ENCODE results near the gene ATXN1. TPM values are rescaled to one million over a fixed set of nuclear protein-coding genes. Genes with fewer than 3 reads are reported as not detected.

ATXN1 gene
- total RNA-seq, 1 donor from 2014 or later, result 64.5 TPM

DNA sequence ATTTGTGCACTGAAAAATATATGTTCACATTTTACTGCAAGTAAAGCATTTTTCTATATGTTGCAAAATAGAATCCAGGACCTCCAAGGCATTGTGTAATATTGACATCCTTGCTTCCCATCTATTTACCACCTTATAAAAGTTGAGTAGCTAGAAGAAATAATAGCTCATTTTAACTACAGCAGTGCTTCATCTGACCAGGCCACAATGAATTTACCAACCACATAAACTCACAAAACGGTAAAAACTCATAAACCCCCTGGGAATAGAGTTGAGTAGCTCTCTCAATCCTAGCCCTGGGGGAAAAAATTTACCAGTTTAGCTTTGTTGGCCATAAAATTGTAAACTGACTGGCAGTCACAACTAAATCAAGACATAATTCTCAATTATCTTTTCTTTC, 3.9 kb downstream of the ATXN1 start:
- H3K4me1 Mint-ChIP-seq (ENCODE audit: low read depth), result peaks cover 58% of the 10 kb centered on the region
- no peak overlapping the region for H3K4me3 Mint-ChIP-seq (ENCODE audit: unreplicated experiment)
- no peaks in the 10 kb centered on the region for H3K27me3 Mint-ChIP-seq (ENCODE audit: low read depth)
- H3K36me3 Mint-ChIP-seq (ENCODE audit: low read depth), result no peaks in the 10 kb centered on the region
- no peak for DNase-seq (ENCODE audit: low spot score)
- no peaks in the 10 kb centered on the region for H3K9me3 Mint-ChIP-seq (ENCODE audit: low read depth)
- TF ChIP-seq, protein P1, sequence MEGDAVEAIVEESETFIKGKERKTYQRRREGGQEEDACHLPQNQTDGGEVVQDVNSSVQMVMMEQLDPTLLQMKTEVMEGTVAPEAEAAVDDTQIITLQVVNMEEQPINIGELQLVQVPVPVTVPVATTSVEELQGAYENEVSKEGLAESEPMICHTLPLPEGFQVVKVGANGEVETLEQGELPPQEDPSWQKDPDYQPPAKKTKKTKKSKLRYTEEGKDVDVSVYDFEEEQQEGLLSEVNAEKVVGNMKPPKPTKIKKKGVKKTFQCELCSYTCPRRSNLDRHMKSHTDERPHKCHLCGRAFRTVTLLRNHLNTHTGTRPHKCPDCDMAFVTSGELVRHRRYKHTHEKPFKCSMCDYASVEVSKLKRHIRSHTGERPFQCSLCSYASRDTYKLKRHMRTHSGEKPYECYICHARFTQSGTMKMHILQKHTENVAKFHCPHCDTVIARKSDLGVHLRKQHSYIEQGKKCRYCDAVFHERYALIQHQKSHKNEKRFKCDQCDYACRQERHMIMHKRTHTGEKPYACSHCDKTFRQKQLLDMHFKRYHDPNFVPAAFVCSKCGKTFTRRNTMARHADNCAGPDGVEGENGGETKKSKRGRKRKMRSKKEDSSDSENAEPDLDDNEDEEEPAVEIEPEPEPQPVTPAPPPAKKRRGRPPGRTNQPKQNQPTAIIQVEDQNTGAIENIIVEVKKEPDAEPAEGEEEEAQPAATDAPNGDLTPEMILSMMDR (IDR thresholded peaks at IDR 0.05), result no peak
- peak overlapping the region; percentile 24 for H3K27ac Mint-ChIP-seq (ENCODE audit: unreplicated experiment)

DNA sequence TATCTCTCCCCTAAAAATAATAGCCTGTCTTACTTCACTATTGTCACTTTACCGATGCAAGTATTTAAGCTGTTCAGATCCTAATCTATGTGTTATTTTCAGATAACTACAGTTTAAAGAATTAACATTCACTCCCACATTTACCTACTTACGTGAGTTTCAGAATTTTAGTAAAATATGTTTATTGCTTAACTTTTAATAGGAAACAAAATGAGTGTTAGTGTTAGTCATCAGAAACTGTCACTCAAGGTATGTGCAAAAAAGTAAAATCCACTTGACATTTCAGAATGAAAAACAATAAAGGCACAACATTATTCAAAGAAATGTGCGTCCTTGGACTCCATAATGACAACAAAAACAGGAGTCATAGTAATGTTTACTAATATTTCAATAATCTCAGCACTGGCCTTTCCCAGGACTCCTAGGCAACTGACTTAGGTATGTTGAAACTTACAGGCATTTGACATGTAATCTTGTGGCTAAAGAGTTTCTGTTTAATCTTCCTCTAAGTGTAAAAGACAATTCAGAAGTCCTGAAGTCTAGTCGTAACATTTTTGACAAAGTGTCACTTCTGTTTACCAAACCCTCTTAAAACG, 4.5 kb downstream of the ATXN1 start:
- TF ChIP-seq, protein P1 (IDR thresholded peaks at IDR 0.05), result no peak
- Mint-ChIP-seq H3K4me3 (ENCODE audit: unreplicated experiment) (no peak overlapping the region), H3K27me3 (ENCODE audit: low read depth) (no peaks in the 10 kb centered on the region), H3K4me1 (ENCODE audit: low read depth) (peaks cover 64% of the 10 kb centered on the region), H3K27ac (ENCODE audit: unreplicated experiment) (peak overlapping the region; percentile 24), H3K9me3 (ENCODE audit: low read depth) (no peaks in the 10 kb centered on the region), H3K36me3 (ENCODE audit: low read depth) (no peaks in the 10 kb centered on the region)
- DNase-seq (ENCODE audit: low spot score), result no peak

DNA sequence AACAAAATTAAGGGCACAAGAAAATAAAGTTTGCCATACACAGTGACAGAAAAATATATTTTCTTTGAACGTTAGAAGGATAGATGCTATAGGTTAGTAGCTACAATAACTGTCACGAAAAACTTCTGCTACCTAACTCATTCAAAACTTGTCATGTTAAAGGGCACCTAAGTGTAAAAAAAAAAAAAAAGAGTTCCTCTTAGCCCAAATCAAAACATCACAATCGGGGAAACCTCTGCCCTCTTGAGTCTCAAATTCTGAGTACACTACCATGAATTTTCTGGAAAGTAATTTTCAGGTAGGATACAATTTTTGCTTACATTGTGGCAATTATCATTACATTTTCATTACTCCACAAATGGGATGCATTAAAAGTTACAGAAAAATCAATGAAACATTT, 5.7 kb downstream of the ATXN1 start:
- TF ChIP-seq, protein P1 (IDR thresholded peaks at IDR 0.05), result no peak
- Mint-ChIP-seq H3K4me3 (ENCODE audit: unreplicated experiment) (no peak overlapping the region), H3K27ac (ENCODE audit: unreplicated experiment) (no peak overlapping the region)

DNA sequence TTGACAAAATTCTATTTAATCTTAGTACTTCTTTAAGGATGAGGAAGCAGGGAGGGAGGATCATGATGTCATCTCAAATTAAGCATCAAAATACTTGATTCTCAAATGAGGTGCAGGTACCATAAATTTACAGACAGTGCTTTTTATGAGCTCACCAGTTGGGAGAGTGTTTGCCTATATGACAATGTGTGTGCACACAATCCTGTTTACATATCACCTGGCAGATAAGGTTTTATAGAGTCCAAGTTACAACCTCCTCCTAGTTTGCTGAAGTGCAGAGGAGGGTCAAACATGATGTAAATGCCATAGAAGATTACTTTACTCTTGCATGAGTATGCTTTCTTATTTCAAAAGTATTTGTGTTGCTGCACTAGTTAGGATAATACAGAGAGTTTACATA, 6.4 kb downstream of the ATXN1 start:
- Mint-ChIP-seq H3K9me3 (ENCODE audit: low read depth) (no peaks in the 10 kb centered on the region), H3K27me3 (ENCODE audit: low read depth) (no peaks in the 10 kb centered on the region), H3K4me1 (ENCODE audit: low read depth) (peaks cover 81% of the 10 kb centered on the region), H3K36me3 (ENCODE audit: low read depth) (peaks cover 4% of the 10 kb centered on the region), H3K4me3 (ENCODE audit: unreplicated experiment) (no peak overlapping the region), H3K27ac (ENCODE audit: unreplicated experiment) (peak overlapping the region; percentile 25)
- TF ChIP-seq, protein P1 (IDR thresholded peaks at IDR 0.05), result no peak
- DNase-seq (ENCODE audit: low spot score), result no peak

More for the DNA sequence above, 5.7 kb downstream of the ATXN1 start:
- peaks cover 2% of the 10 kb centered on the region for H3K36me3 Mint-ChIP-seq (ENCODE audit: low read depth)
- no peaks in the 10 kb centered on the region for H3K27me3 Mint-ChIP-seq (ENCODE audit: low read depth)
- no peak for DNase-seq (ENCODE audit: low spot score)
- peaks cover 76% of the 10 kb centered on the region for H3K4me1 Mint-ChIP-seq (ENCODE audit: low read depth)
- no peaks in the 10 kb centered on the region for H3K9me3 Mint-ChIP-seq (ENCODE audit: low read depth)

DNA sequence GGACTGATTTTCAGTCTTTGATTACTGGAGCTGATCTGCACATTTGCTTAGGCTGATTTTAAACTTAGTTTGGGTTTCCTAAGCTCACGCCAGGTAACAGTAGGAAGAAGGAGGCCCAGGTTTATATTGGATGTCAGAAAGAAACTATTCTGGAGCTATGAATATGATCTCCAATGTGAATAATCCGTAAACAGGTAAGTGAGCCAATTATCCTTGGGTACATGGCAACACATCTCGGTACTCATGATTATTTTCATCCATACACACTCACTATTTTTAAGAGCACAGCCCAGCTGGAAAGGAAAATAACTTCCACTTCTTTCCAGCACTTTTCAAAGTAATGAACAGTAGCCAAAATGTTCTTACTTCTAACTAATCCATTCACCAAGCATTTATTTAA, 7.0 kb downstream of the ATXN1 start:
- Mint-ChIP-seq H3K27ac (ENCODE audit: unreplicated experiment) (peak overlapping the region; percentile 15), H3K4me3 (ENCODE audit: unreplicated experiment) (no peak overlapping the region), H3K27me3 (ENCODE audit: low read depth) (no peaks in the 10 kb centered on the region), H3K9me3 (ENCODE audit: low read depth) (no peaks in the 10 kb centered on the region), H3K4me1 (ENCODE audit: low read depth) (peaks cover 83% of the 10 kb centered on the region), H3K36me3 (ENCODE audit: low read depth) (peaks cover 10% of the 10 kb centered on the region)
- no peak for DNase-seq (ENCODE audit: low spot score)
- TF ChIP-seq, protein P1 (IDR thresholded peaks at IDR 0.05), result no peak

Measured in chondrocyte (in vitro differentiated cells).